ENCODE data around the gene SLC4A1AP. TPM values are rescaled to one million over a fixed set of nuclear protein-coding genes. Genes with fewer than 3 reads are reported as not detected.

The SLC4A1AP gene
- total and polyA plus RNA-seq, 4 donors, result 7.2 to 12.3 (median 9.5) TPM

- no peak for DNase-seq (ENCODE audit: low spot score)
- H3K9ac ChIP-seq (ENCODE audit: low read depth in 1 of 2, low read length in 2 of 2), result no peak overlapping the region
- no peak overlapping the region for H3K4me3 ChIP-seq (ENCODE audit: low read depth in 1 of 3, low read length in 3 of 3)
- H3K27me3 ChIP-seq (ENCODE audit: control insufficient read depth in 4 of 4, insufficient read depth in 4 of 4, low read length in 3 of 4), result no peaks in the 10 kb centered on the region
- TF ChIP-seq JUND (IDR thresholded peaks at IDR 0.05) (no peak), RAD21 (IDR thresholded peaks at IDR 0.05) (no peak), FOXA2 (IDR thresholded peaks at IDR 0.05) (no peak), GABPA (IDR thresholded peaks at IDR 0.05 in 1 of 2, conservative IDR thresholded peaks at IDR 0.05 in 1 of 2) (no peak), SP1 (IDR thresholded peaks at IDR 0.05) (no peak), FOXA1 (IDR thresholded peaks at IDR 0.05) (no peak), TAF1 (conservative IDR thresholded peaks at IDR 0.05) (no peak), RXRA (IDR thresholded peaks at IDR 0.05) (no peak), HNF4G (IDR thresholded peaks at IDR 0.05) (no peak), YY1 (IDR thresholded peaks at IDR 0.05) (no peak)
- TF ChIP-seq, protein P1, sequence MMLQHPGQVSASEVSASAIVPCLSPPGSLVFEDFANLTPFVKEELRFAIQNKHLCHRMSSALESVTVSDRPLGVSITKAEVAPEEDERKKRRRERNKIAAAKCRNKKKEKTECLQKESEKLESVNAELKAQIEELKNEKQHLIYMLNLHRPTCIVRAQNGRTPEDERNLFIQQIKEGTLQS (IDR thresholded peaks at IDR 0.05), result no peak
- H3K27ac ChIP-seq (ENCODE audit: low read depth in 1 of 2, low read length in 2 of 2), result no peak overlapping the region
- no peaks in the 10 kb centered on the region for H3K9me3 ChIP-seq (ENCODE audit: control insufficient read depth in 4 of 4, low read length in 3 of 4)
- peaks cover 4 to 42% (median 29%) of the 10 kb centered on the region in 4 donors for H3K36me3 ChIP-seq (ENCODE audit: control insufficient read depth in 4 of 4, insufficient read depth in 3 of 4, low read depth in 1 of 4, low read length in 3 of 4)
- WGBS, result 98% methylated on average over 2 of the region's 2 CpGs
- no peaks in the 10 kb centered on the region for H3K4me1 ChIP-seq (ENCODE audit: control insufficient read depth in 4 of 4, insufficient read depth in 4 of 4, low read length in 3 of 4)
Measured at GRCh38 chr2:27689424-27689823, 25.7 kb downstream of the SLC4A1AP start.

GRCh38 chr2:27690052-27690451 is 26.4 kb downstream of the SLC4A1AP start:
- Histone ChIP-seq H3K27ac (ENCODE audit: low read depth in 1 of 2, low read length in 2 of 2) (no peak overlapping the region), H3K9ac (ENCODE audit: low read depth in 1 of 2, low read length in 2 of 2) (no peak overlapping the region), H3K4me3 (ENCODE audit: low read depth in 1 of 3, low read length in 3 of 3) (no peak overlapping the region), H3K4me1 (ENCODE audit: control insufficient read depth in 4 of 4, insufficient read depth in 4 of 4, low read length in 3 of 4) (no peaks in the 10 kb centered on the region), H3K9me3 (ENCODE audit: control insufficient read depth in 4 of 4, low read length in 3 of 4) (no peaks in the 10 kb centered on the region), H3K27me3 (ENCODE audit: control insufficient read depth in 4 of 4, insufficient read depth in 4 of 4, low read length in 3 of 4) (no peaks in the 10 kb centered on the region), H3K36me3 (ENCODE audit: control insufficient read depth in 4 of 4, insufficient read depth in 3 of 4, low read depth in 1 of 4, low read length in 3 of 4) (peaks cover 4 to 44% (median 26%) of the 10 kb centered on the region in 4 donors)
- DNase-seq (ENCODE audit: low spot score), result no peak
- no peak for TF ChIP-seq FOXA1 (IDR thresholded peaks at IDR 0.05)
- TF ChIP-seq, protein P2, sequence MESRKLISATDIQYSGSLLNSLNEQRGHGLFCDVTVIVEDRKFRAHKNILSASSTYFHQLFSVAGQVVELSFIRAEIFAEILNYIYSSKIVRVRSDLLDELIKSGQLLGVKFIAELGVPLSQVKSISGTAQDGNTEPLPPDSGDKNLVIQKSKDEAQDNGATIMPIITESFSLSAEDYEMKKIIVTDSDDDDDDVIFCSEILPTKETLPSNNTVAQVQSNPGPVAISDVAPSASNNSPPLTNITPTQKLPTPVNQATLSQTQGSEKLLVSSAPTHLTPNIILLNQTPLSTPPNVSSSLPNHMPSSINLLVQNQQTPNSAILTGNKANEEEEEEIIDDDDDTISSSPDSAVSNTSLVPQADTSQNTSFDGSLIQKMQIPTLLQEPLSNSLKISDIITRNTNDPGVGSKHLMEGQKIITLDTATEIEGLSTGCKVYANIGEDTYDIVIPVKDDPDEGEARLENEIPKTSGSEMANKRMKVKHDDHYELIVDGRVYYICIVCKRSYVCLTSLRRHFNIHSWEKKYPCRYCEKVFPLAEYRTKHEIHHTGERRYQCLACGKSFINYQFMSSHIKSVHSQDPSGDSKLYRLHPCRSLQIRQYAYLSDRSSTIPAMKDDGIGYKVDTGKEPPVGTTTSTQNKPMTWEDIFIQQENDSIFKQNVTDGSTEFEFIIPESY (IDR thresholded peaks at IDR 0.05), result no peak
- no peak for TF ChIP-seq RXRA (IDR thresholded peaks at IDR 0.05)
- no peak for TF ChIP-seq MAX (IDR thresholded peaks at IDR 0.05)
- no peak for TF ChIP-seq SP1 (IDR thresholded peaks at IDR 0.05)
- TF ChIP-seq RAD21 (IDR thresholded peaks at IDR 0.05), result no peak
- TF ChIP-seq TAF1 (conservative IDR thresholded peaks at IDR 0.05), result no peak
- TF ChIP-seq NR2F2 (IDR thresholded peaks at IDR 0.05), result no peak
- TF ChIP-seq YY1 (IDR thresholded peaks at IDR 0.05), result no peak
- no peak for TF ChIP-seq HNF4A (conservative IDR thresholded peaks at IDR 0.05)
- TF ChIP-seq, protein P3, sequence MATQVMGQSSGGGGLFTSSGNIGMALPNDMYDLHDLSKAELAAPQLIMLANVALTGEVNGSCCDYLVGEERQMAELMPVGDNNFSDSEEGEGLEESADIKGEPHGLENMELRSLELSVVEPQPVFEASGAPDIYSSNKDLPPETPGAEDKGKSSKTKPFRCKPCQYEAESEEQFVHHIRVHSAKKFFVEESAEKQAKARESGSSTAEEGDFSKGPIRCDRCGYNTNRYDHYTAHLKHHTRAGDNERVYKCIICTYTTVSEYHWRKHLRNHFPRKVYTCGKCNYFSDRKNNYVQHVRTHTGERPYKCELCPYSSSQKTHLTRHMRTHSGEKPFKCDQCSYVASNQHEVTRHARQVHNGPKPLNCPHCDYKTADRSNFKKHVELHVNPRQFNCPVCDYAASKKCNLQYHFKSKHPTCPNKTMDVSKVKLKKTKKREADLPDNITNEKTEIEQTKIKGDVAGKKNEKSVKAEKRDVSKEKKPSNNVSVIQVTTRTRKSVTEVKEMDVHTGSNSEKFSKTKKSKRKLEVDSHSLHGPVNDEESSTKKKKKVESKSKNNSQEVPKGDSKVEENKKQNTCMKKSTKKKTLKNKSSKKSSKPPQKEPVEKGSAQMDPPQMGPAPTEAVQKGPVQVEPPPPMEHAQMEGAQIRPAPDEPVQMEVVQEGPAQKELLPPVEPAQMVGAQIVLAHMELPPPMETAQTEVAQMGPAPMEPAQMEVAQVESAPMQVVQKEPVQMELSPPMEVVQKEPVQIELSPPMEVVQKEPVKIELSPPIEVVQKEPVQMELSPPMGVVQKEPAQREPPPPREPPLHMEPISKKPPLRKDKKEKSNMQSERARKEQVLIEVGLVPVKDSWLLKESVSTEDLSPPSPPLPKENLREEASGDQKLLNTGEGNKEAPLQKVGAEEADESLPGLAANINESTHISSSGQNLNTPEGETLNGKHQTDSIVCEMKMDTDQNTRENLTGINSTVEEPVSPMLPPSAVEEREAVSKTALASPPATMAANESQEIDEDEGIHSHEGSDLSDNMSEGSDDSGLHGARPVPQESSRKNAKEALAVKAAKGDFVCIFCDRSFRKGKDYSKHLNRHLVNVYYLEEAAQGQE (IDR thresholded peaks at IDR 0.05), result no peak
- TF ChIP-seq, protein P1 (IDR thresholded peaks at IDR 0.05), result no peak
- TF ChIP-seq GABPA (IDR thresholded peaks at IDR 0.05 in 1 of 2, conservative IDR thresholded peaks at IDR 0.05 in 1 of 2), result no peak
- no peak for TF ChIP-seq HNF4G (IDR thresholded peaks at IDR 0.05)
- TF ChIP-seq FOXA2 (IDR thresholded peaks at IDR 0.05), result no peak
- TF ChIP-seq EGR1 (IDR thresholded peaks at IDR 0.05; ENCODE audit: low read depth in 2 of 2), result no peak
- no peak for TF ChIP-seq JUND (IDR thresholded peaks at IDR 0.05)
- no peak for TF ChIP-seq CTCF (IDR thresholded peaks at IDR 0.05; ENCODE audit: low read depth, low read length, missing input control)
